ENCODE data around the gene MAPK8IP2. TPM values are rescaled to one million over a fixed set of nuclear protein-coding genes. Genes with fewer than 3 reads are reported as not detected.

MAPK8IP2 gene
- total and polyA plus RNA-seq, 3 donors from 2014 or later = 12.7 to 36.9 (median 34.9) TPM

DNA sequence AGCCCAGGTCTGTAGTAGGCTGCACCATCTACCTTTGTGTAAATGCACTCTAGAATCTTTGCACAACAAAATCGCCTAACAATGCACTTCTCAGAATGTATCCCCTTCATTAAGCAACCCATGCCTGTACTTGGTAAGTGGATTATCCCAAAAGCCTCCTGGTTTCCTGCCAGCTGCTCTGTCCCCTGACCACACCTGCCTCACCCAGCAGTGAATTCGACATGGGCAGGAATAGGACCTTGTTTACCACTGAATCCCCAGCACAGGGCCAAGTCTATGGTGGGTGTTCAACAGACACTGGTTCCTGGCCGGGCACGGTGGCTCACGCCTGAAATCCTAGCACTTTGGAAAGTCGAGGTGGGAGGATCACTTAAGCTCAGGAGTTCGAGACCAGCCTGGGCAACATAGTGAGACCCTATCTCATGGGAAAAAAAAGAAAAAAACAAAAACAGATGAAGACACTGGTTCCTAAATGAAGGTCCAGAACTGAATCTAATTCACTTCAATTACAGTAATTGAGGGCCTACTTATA lies 32.8 kb upstream of the MAPK8IP2 start:
- TF ChIP-seq, protein P1, sequence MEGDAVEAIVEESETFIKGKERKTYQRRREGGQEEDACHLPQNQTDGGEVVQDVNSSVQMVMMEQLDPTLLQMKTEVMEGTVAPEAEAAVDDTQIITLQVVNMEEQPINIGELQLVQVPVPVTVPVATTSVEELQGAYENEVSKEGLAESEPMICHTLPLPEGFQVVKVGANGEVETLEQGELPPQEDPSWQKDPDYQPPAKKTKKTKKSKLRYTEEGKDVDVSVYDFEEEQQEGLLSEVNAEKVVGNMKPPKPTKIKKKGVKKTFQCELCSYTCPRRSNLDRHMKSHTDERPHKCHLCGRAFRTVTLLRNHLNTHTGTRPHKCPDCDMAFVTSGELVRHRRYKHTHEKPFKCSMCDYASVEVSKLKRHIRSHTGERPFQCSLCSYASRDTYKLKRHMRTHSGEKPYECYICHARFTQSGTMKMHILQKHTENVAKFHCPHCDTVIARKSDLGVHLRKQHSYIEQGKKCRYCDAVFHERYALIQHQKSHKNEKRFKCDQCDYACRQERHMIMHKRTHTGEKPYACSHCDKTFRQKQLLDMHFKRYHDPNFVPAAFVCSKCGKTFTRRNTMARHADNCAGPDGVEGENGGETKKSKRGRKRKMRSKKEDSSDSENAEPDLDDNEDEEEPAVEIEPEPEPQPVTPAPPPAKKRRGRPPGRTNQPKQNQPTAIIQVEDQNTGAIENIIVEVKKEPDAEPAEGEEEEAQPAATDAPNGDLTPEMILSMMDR (IDR thresholded peaks at IDR 0.05) = no peak
- no peak for TF ChIP-seq POLR2A (IDR thresholded peaks at IDR 0.05)
- DNase-seq = no peak
- intact Hi-C loops (cut with DNase I; ENCODE audit: low total_unique reads) = no loop called here
- Histone ChIP-seq H3K27me3 (no peaks in the 10 kb centered on the region), H3K4me3 (no peak overlapping the region), H3K9me3 (no peaks in the 10 kb centered on the region), H3K27ac (no peak overlapping the region), H3K4me1 (peaks cover 9% of the 10 kb centered on the region), H3K36me3 (ENCODE audit: low read depth, missing control alignments) (no peaks in the 10 kb centered on the region)
- WGBS, 2 donors = 84 to 92% methylated on average over 7 of the region's 7 CpGs

DNA sequence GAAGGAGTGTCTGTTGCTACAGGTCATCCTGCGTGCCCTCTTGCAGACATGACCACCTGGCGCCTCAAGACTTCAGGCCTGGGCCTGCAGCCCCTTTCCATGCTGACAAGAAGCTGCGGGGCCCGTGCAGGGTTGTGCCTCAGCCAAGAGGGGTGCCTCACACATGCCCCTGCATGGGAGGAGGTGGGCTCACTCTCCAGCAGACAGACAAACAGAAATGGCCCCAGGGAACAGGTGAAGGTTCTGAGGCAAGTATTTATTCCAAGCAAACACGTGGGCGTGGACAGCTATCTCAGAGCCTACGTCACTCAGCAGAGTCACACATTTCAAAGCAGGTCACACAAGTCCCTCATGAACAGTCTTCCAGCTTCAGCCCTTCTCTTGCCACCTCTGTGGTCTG lies 32.0 kb upstream of the MAPK8IP2 start:
- 78 to 90% methylated on average over 6 to 7 of the region's 7 CpGs for WGBS, 2 donors
- H3K27me3 ChIP-seq = no peaks in the 10 kb centered on the region
- intact Hi-C loops (cut with DNase I; ENCODE audit: low total_unique reads) = no loop called here
- no peak for DNase-seq
- no peak overlapping the region for H3K27ac ChIP-seq
- no peak for TF ChIP-seq POLR2A (IDR thresholded peaks at IDR 0.05)
- TF ChIP-seq, protein P1 (IDR thresholded peaks at IDR 0.05) = no peak
- H3K4me3 ChIP-seq = no peak overlapping the region
- no peaks in the 10 kb centered on the region for H3K36me3 ChIP-seq (ENCODE audit: low read depth, missing control alignments)
- H3K4me1 ChIP-seq = peaks cover 5% of the 10 kb centered on the region
- no peaks in the 10 kb centered on the region for H3K9me3 ChIP-seq

DNA sequence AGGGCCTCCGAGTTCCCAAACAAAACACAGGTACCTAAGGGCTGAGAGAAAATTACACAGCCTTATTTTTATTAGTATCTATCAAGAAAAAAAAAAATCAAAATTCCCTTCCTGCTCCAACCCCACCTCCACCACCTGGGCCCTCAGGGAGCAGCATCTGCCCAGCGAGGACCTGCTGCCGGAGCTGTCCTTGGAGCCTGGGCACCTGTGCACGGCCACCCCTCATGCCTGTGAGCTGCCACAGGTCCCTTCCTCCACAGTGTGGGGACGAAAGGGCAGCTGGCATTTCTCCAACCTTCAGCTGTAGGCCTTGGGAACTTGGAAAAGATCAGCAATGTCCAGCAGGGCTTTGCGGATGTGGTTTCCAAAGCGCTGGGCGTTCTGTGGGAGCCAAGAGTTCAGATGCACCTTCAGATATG lies 31.5 kb upstream of the MAPK8IP2 start:
- no peak overlapping the region for H3K4me3 ChIP-seq
- intact Hi-C loops (cut with DNase I; ENCODE audit: low total_unique reads) = no loop called here
- no peaks in the 10 kb centered on the region for H3K27me3 ChIP-seq
- DNase-seq = no peak
- no peak overlapping the region for H3K27ac ChIP-seq
- TF ChIP-seq, protein P1 (IDR thresholded peaks at IDR 0.05) = no peak
- TF ChIP-seq POLR2A (IDR thresholded peaks at IDR 0.05) = no peak
- 70 to 78% methylated on average over 7 to 8 of the region's 8 CpGs for WGBS, 2 donors
- H3K9me3 ChIP-seq = no peaks in the 10 kb centered on the region
- peaks cover under 1% of the 10 kb centered on the region for H3K4me1 ChIP-seq
- H3K36me3 ChIP-seq (ENCODE audit: low read depth, missing control alignments) = no peaks in the 10 kb centered on the region

DNA sequence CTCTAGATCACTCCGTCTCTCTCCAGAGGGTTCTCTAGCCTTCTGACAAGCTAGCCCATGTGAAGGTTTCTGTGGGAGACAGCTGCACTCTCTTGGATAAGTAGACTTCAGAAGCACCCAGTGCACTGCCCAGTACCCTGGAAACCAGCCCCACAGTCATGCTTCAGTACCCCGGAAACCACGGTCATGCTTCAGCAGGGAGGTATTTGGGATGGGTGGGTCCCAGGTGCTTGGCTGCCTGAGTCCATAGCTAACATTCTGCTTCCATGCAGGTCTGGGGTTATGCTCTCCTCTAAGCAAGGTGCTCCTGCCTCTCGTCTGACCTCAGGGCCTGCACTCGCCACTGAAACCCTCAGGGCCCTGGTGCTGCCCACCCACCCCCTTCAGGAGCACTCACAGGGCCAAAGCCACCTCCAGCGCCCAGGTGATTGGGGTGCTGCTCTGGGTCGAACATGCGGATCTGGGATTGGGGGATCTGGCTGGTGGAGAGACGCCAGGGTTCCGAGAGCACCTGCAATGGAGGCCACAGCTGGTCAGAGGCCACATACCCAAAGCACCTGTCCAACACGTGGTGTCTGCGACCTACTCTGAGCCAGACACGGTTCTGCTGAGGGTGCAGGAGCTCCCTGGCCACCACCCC lies 30.6 kb upstream of the MAPK8IP2 start:
- Histone ChIP-seq H3K4me1 (no peaks in the 10 kb centered on the region), H3K36me3 (ENCODE audit: low read depth, missing control alignments) (no peaks in the 10 kb centered on the region), H3K4me3 (no peak overlapping the region), H3K27ac (no peak overlapping the region), H3K9me3 (no peaks in the 10 kb centered on the region), H3K27me3 (no peaks in the 10 kb centered on the region)
- TF ChIP-seq POLR2A (IDR thresholded peaks at IDR 0.05) = no peak
- TF ChIP-seq, protein P1 (IDR thresholded peaks at IDR 0.05) = no peak
- intact Hi-C loops (cut with DNase I; ENCODE audit: low total_unique reads) = no loop called here
- WGBS, 2 donors = 89 to 100% methylated on average over 3 to 13 of the region's 13 CpGs
- no peak for DNase-seq

DNA sequence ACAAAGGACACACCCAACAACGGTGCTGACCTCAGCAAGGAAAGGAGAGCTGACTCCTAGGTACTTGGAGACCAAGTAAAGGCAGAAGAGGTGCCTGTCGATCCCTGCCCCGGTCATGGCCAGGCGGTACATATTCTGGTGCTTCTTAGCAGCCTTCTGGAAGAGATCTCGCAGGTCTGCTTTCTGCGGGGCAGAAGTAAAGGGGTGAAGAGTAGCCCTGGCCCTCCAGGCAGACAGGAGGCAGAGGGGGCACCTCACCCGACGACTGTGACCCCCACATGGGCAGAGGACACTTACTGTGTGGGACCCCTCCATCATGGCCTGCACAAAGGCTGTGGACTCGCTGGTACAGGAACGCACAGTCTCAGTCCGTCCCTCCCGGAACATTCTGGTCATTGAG lies 29.7 kb upstream of the MAPK8IP2 start:
- Histone ChIP-seq H3K27me3 (no peaks in the 10 kb centered on the region), H3K4me1 (no peaks in the 10 kb centered on the region), H3K9me3 (no peaks in the 10 kb centered on the region), H3K4me3 (no peak overlapping the region), H3K36me3 (ENCODE audit: low read depth, missing control alignments) (no peaks in the 10 kb centered on the region), H3K27ac (no peak overlapping the region)
- TF ChIP-seq, protein P1 (IDR thresholded peaks at IDR 0.05) = no peak
- TF ChIP-seq POLR2A (IDR thresholded peaks at IDR 0.05) = no peak
- intact Hi-C loops (cut with DNase I; ENCODE audit: low total_unique reads) = no loop called here
- DNase-seq = no peak
- WGBS, 2 donors = 89 to 95% methylated on average over 9 to 12 of the region's 12 CpGs
